Ascending aorta (tissue), 2 donors: ENCODE results near the gene NCKAP5. TPM values are rescaled to one million over a fixed set of nuclear protein-coding genes. Genes with fewer than 3 reads are reported as not detected.

Source experiments
- DNase-seq, 2 donors: peaks; one replicate each; pipeline ENCODE4 v3.0.0-alpha.2; 2019; ENCODE audit warnings: low spot score in 2 of 2
- H3K27ac ChIP-seq, 2 donors: fragments of 200-600 bp; sonication (generic); one replicate each; pipeline ENCODE4 v1.5.1; 2016 to 2017; ENCODE audit warnings: mild to moderate bottlenecking in 1 of 2
- H3K27me3 ChIP-seq: fragments of 200-600 bp; sonication (generic); one replicate; pipeline ENCODE4 v1.5.1; 2017
- H3K36me3 ChIP-seq, 2 donors: fragments of 200-600 bp; sonication (generic); one replicate each; pipeline ENCODE4 v1.5.1; 2016
- H3K4me1 ChIP-seq, 2 donors: fragments of 200-600 bp; sonication (generic); one replicate each; pipeline ENCODE4 v1.5.1; 2016 to 2017; ENCODE audit warnings: mild to moderate bottlenecking in 1 of 2
- H3K4me3 ChIP-seq, 2 donors: fragments of 200-600 bp; sonication (generic); one replicate each; pipeline ENCODE4 v1.5.1; 2016 to 2017; ENCODE audit warnings: mild to moderate bottlenecking in 1 of 2
- H3K9me3 ChIP-seq, 2 donors: fragments of 200-600 bp; sonication (generic); one replicate each; pipeline ENCODE4 v1.5.1; 2016
- CTCF ChIP-seq, 3 experiments: fragments of 200-600 bp in 2 of 3; fragments of 450-650 bp in 1 of 3; sonication (generic) in 2 of 3; IDR thresholded peaks; one replicate each; pipeline ENCODE4 v1.5.1; 2016 to 2019; ENCODE audit warnings: antibody characterized with exemption in 3 of 3, mild to moderate bottlenecking in 1 of 3, moderate library complexity in 1 of 3
- intact Hi-C: fragments of 100-400 bp; cut with DNase I; formaldehyde crosslinking; loops from one replicate; pipeline ENCODE4 v1.15.1; 2023
- total RNA-seq: library from RNA; depleted of rRNA; stranded (reverse); fragments of >200 nt; gene quantifications from one replicate; pipeline ENCODE4 v1.1.0, GENCODE V29; 2016

Gene NCKAP5
- total RNA-seq, 1 donor from 2014 or later: 0.75 TPM

DNA sequence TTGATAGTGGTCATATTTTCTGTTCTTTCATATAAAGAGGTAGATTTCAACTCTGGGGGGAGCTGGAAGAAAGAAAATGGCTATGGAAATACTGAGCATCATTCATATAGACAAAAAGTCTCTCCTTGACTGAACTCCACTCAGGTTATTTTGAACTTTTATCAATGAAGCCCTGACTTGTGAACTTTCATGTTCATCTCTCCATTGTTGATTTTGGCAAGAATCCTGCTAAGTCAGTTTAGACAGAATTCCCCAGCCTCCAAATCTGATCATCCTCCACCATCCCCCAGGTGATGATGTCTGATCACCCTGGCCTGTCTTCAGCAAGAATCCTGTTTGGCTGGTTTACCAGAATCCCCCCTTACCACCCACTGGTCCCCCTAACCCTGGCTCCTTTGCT, 395.0 kb downstream of the NCKAP5 start:
- H3K36me3 ChIP-seq: no peaks in the 10 kb centered on the region
- no peak for DNase-seq
- no peaks in the 10 kb centered on the region for H3K27me3 ChIP-seq
- H3K9me3 ChIP-seq: no peaks in the 10 kb centered on the region
- no peak for TF ChIP-seq CTCF (IDR thresholded peaks at IDR 0.05)
- H3K4me1 ChIP-seq: no peaks in the 10 kb centered on the region
- no peak overlapping the region for H3K27ac ChIP-seq
- H3K4me3 ChIP-seq: no peak overlapping the region
- intact Hi-C loops: no loop called here

DNA sequence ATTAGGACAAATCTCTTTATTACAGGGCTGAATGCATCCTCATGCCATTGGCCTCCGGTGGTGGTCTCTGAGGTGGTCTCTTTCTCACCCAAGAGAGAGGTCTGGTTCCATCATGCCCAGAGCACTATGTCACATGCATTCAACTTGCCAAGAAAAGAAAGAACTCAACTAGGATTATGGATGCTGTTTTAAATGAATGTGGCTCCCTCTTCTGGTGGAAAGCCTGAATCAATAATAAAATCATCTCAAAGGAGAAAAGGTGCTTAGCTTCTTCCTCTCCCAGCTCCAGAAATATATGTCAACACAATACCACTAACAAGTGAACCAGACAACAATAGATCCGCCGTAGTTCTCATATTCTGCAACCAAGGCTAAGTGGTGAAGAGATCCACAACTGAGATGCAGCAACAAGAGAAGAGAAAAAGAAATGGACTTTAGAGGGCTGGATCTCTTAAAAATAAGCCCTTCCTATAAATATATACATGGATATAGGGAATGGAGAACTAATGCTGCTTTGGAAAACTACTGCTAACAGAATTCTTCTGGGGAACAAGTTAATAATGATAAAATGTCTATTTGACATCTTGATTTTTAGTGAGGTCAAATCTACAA, 396.8 kb downstream of the NCKAP5 start:
- H3K36me3 ChIP-seq: no peaks in the 10 kb centered on the region
- H3K4me1 ChIP-seq: no peaks in the 10 kb centered on the region
- no peaks in the 10 kb centered on the region for H3K27me3 ChIP-seq
- intact Hi-C loops: no loop called here
- H3K27ac ChIP-seq: no peak overlapping the region
- no peak overlapping the region for H3K4me3 ChIP-seq
- TF ChIP-seq CTCF (IDR thresholded peaks at IDR 0.05): peak in 1 of 3 experiments; percentile 33
- DNase-seq: no peak
- H3K9me3 ChIP-seq: no peaks in the 10 kb centered on the region

GRCh38 chr2:133169274-133169912, 398.9 kb downstream of the NCKAP5 start:
- no peaks in the 10 kb centered on the region for H3K36me3 ChIP-seq
- no peak overlapping the region for H3K27ac ChIP-seq
- DNase-seq: no peak
- H3K4me3 ChIP-seq: no peak overlapping the region
- no peak for TF ChIP-seq CTCF (IDR thresholded peaks at IDR 0.05)
- no peaks in the 10 kb centered on the region for H3K9me3 ChIP-seq
- intact Hi-C loops: no loop called here
- no peaks in the 10 kb centered on the region for H3K27me3 ChIP-seq
- no peaks in the 10 kb centered on the region for H3K4me1 ChIP-seq

DNA sequence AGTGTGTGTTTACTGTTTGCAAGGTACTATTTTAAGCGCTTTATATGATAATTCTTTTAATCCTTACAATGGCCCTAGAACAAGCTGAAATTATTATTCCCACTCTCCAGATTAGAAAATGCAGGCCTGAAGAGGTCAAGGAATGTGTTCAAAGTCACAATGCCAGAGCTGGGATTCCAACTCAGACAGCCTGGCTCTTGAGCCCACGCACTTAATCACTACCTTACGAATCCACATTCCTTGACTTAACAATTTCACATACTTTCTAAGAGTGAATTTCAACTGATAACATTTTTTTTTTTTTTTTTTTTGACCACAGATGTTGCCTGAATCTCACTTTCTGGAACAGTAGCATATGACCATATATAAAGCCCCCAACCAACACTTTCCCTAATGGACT, 400.3 kb downstream of the NCKAP5 start:
- intact Hi-C loops: no loop called here
- DNase-seq: no peak
- no peak overlapping the region for H3K4me3 ChIP-seq
- TF ChIP-seq CTCF (IDR thresholded peaks at IDR 0.05): no peak
- no peak overlapping the region for H3K27ac ChIP-seq
- H3K9me3 ChIP-seq: no peaks in the 10 kb centered on the region
- H3K27me3 ChIP-seq: no peaks in the 10 kb centered on the region
- H3K4me1 ChIP-seq: no peaks in the 10 kb centered on the region
- no peaks in the 10 kb centered on the region for H3K36me3 ChIP-seq

DNA sequence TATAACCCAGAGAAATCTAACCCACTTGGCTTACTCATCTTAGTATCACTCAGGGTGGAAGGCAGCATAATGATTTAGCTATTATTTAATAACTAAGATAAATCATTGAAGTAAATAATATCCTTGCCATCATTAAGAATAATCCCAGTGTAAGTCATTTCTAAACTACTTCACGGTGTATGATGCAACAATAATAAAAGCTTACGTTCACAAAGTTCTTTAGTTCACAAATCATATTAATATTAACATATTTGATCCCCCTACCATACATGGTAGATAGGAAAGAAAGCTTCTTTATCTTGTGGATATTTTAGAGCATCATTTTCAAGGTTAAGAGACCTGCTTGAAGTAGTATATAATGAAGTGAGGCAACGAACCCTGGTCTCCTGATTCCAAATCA, 401.0 kb downstream of the NCKAP5 start:
- intact Hi-C loops: no loop called here
- no peaks in the 10 kb centered on the region for H3K9me3 ChIP-seq
- H3K36me3 ChIP-seq: no peaks in the 10 kb centered on the region
- TF ChIP-seq CTCF (IDR thresholded peaks at IDR 0.05): no peak
- H3K27ac ChIP-seq: no peak overlapping the region
- no peak overlapping the region for H3K4me3 ChIP-seq
- no peaks in the 10 kb centered on the region for H3K4me1 ChIP-seq
- no peak for DNase-seq
- no peaks in the 10 kb centered on the region for H3K27me3 ChIP-seq
